HepG2 (cell line): ENCODE results near the gene FCER1G. TPM values are rescaled to one million over a fixed set of nuclear protein-coding genes. Genes with fewer than 3 reads are reported as not detected.

ENCODE experiments used
- HNRNPL ChIP-seq: fragments of 200-400 bp; formaldehyde crosslinking; IDR thresholded peaks from 2 replicates; pipeline ENCODE4 v1.6.1; 2017; ENCODE audit warnings: mild to moderate bottlenecking, low read depth, low read length
- NFKB2 ChIP-seq: sonication (generic); formaldehyde crosslinking; IDR thresholded peaks from 2 replicates; pipeline ENCODE4 v1.4.0; 2020; ENCODE audit warnings: missing genetic modification reagents, borderline replicate concordance
- SP5 ChIP-seq: IDR thresholded peaks from 2 replicates; pipeline ENCODE4 v1.6.1; 2016; ENCODE audit warnings: low read depth, borderline replicate concordance
- ZC3H13 ChIP-seq: sonication (generic); formaldehyde crosslinking; IDR thresholded peaks from 2 replicates; pipeline ENCODE4 v1.8.1; 2023; ENCODE audit warnings: mild to moderate bottlenecking, missing genetic modification reagents, moderate library complexity
- ZNF264 ChIP-seq: sonication (generic); formaldehyde crosslinking; IDR thresholded peaks from 2 replicates; pipeline ENCODE4 v1.4.0; 2020; ENCODE audit warnings: missing genetic modification reagents
- ZNF317 ChIP-seq: sonication (generic); formaldehyde crosslinking; IDR thresholded peaks from 2 replicates; pipeline ENCODE4 v1.5.0; 2020; ENCODE audit warnings: mild to moderate bottlenecking, missing genetic modification reagents
- ZNF510 ChIP-seq: sonication (generic); formaldehyde crosslinking; IDR thresholded peaks from 2 replicates; pipeline ENCODE4 v1.4.0; 2020; ENCODE audit warnings: low read depth, mild to moderate bottlenecking, missing genetic modification reagents
- ZNF564 ChIP-seq: sonication (generic); formaldehyde crosslinking; IDR thresholded peaks from 2 replicates; pipeline ENCODE4 v1.8.1; 2023; ENCODE audit warnings: mild to moderate bottlenecking, missing genetic modification reagents
- ZNF737 ChIP-seq: sonication (generic); formaldehyde crosslinking; IDR thresholded peaks from 2 replicates; pipeline ENCODE4 v1.5.0; 2020; ENCODE audit warnings: missing genetic modification reagents, mild to moderate bottlenecking, borderline replicate concordance
- ZNF775 ChIP-seq: sonication (generic); formaldehyde crosslinking; IDR thresholded peaks from 2 replicates; pipeline ENCODE4 v1.4.0; 2020; ENCODE audit warnings: missing genetic modification reagents, mild to moderate bottlenecking, moderate library complexity, borderline replicate concordance
- polyA plus RNA-seq, 8 experiments: library from polyadenylated mRNA; depleted of rRNA in 3 of 8; stranded (reverse) in 7 of 8; unstranded in 1 of 8; fragments of >200 nt; fragmentation: Illumina TruSeq in 4 of 8; extraction: Trizol in 4 of 8; gene quantifications; 2 replicates each; pipeline versions ENCODE4 v1.2.1 to v1.2.3, GENCODE V29; 2011 to 2016; ENCODE audit warnings: low read depth in 4 of 8, missing spikeins in 1 of 8, mixed read lengths in 1 of 8; ENCODE audit not compliant: insufficient read depth in 1 of 8
- total RNA-seq, 5 experiments: library from RNA; depleted of rRNA; stranded (reverse); fragments of >200 nt; fragmentation: Illumina TruSeq; extraction: Trizol; gene quantifications; 2 replicates each; pipeline ENCODE4 v1.2.3, GENCODE V29; 2016; ENCODE audit warnings: low read depth in 1 of 5
- TF ChIP-seq, protein P1 (sequence below): sonication (generic); formaldehyde crosslinking; IDR thresholded peaks from 2 replicates; pipeline ENCODE4 v1.4.0; 2020; ENCODE audit warnings: missing genetic modification reagents
- TF ChIP-seq, protein P2 (sequence below), 2 experiments: IDR thresholded peaks; 2 replicates each; pipeline ENCODE4 v1.6.1; 2011 to 2012; ENCODE audit warnings: low read length in 2 of 2, borderline replicate concordance in 1 of 2, low read depth in 1 of 2, mild to moderate bottlenecking in 1 of 2, moderate library complexity in 1 of 2
- TF ChIP-seq, protein P3 (sequence below): sonication (generic); formaldehyde crosslinking; IDR thresholded peaks from 2 replicates; pipeline ENCODE4 v1.5.0; 2020; ENCODE audit warnings: mild to moderate bottlenecking, missing genetic modification reagents
- TF ChIP-seq, protein P4 (sequence below): sonication (generic); formaldehyde crosslinking; IDR thresholded peaks from 2 replicates; pipeline ENCODE4 v1.5.1; 2020; ENCODE audit warnings: mild to moderate bottlenecking, moderate library complexity, missing genetic modification reagents

Gene FCER1G
- total and polyA plus RNA-seq, 2 of the 13 experiments (the other 11 are each of a cell fraction or from before 2014, with no cell fraction given) = 1.3 to 6.4 TPM

- TF ChIP-seq, protein P1, sequence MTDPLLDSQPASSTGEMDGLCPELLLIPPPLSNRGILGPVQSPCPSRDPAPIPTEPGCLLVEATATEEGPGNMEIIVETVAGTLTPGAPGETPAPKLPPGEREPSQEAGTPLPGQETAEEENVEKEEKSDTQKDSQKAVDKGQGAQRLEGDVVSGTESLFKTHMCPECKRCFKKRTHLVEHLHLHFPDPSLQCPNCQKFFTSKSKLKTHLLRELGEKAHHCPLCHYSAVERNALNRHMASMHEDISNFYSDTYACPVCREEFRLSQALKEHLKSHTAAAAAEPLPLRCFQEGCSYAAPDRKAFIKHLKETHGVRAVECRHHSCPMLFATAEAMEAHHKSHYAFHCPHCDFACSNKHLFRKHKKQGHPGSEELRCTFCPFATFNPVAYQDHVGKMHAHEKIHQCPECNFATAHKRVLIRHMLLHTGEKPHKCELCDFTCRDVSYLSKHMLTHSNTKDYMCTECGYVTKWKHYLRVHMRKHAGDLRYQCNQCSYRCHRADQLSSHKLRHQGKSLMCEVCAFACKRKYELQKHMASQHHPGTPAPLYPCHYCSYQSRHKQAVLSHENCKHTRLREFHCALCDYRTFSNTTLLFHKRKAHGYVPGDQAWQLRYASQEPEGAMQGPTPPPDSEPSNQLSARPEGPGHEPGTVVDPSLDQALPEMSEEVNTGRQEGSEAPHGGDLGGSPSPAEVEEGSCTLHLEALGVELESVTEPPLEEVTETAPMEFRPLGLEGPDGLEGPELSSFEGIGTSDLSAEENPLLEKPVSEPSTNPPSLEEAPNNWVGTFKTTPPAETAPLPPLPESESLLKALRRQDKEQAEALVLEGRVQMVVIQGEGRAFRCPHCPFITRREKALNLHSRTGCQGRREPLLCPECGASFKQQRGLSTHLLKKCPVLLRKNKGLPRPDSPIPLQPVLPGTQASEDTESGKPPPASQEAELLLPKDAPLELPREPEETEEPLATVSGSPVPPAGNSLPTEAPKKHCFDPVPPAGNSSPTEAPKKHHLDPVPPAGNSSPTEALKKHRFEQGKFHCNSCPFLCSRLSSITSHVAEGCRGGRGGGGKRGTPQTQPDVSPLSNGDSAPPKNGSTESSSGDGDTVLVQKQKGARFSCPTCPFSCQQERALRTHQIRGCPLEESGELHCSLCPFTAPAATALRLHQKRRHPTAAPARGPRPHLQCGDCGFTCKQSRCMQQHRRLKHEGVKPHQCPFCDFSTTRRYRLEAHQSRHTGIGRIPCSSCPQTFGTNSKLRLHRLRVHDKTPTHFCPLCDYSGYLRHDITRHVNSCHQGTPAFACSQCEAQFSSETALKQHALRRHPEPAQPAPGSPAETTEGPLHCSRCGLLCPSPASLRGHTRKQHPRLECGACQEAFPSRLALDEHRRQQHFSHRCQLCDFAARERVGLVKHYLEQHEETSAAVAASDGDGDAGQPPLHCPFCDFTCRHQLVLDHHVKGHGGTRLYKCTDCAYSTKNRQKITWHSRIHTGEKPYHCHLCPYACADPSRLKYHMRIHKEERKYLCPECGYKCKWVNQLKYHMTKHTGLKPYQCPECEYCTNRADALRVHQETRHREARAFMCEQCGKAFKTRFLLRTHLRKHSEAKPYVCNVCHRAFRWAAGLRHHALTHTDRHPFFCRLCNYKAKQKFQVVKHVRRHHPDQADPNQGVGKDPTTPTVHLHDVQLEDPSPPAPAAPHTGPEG = no peak
- TF ChIP-seq NFKB2 (CRISPR knock-in tag) (peak; percentile 56; the same call in 1 of the 2 replicates), ZNF317 (CRISPR knock-in tag) (no peak), ZNF510 (CRISPR knock-in tag) (0 out of 2 replicates have a peak, but pooled peaks have one; percentile 53), ZNF564 (CRISPR knock-in tag) (no peak), ZNF775 (CRISPR knock-in tag) (no peak; the same call in 1 of the 2 replicates), ZNF737 (CRISPR knock-in tag) (no peak), SP5 (no peak), ZC3H13 (CRISPR knock-in tag) (no peak), ZNF264 (CRISPR knock-in tag) (no peak), HNRNPL (0 out of 2 replicates have a peak, but pooled peaks have one; percentile 47)
- TF ChIP-seq, protein P2, sequence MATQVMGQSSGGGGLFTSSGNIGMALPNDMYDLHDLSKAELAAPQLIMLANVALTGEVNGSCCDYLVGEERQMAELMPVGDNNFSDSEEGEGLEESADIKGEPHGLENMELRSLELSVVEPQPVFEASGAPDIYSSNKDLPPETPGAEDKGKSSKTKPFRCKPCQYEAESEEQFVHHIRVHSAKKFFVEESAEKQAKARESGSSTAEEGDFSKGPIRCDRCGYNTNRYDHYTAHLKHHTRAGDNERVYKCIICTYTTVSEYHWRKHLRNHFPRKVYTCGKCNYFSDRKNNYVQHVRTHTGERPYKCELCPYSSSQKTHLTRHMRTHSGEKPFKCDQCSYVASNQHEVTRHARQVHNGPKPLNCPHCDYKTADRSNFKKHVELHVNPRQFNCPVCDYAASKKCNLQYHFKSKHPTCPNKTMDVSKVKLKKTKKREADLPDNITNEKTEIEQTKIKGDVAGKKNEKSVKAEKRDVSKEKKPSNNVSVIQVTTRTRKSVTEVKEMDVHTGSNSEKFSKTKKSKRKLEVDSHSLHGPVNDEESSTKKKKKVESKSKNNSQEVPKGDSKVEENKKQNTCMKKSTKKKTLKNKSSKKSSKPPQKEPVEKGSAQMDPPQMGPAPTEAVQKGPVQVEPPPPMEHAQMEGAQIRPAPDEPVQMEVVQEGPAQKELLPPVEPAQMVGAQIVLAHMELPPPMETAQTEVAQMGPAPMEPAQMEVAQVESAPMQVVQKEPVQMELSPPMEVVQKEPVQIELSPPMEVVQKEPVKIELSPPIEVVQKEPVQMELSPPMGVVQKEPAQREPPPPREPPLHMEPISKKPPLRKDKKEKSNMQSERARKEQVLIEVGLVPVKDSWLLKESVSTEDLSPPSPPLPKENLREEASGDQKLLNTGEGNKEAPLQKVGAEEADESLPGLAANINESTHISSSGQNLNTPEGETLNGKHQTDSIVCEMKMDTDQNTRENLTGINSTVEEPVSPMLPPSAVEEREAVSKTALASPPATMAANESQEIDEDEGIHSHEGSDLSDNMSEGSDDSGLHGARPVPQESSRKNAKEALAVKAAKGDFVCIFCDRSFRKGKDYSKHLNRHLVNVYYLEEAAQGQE (IDR thresholded peaks at IDR 0.05; ENCODE audit: borderline replicate concordance in 1 of 2, low read depth in 1 of 2, low read length in 2 of 2) = peak in 1 of 2 experiments; percentile 72; a peak in 1 of 4 replicates
- TF ChIP-seq, protein P3, sequence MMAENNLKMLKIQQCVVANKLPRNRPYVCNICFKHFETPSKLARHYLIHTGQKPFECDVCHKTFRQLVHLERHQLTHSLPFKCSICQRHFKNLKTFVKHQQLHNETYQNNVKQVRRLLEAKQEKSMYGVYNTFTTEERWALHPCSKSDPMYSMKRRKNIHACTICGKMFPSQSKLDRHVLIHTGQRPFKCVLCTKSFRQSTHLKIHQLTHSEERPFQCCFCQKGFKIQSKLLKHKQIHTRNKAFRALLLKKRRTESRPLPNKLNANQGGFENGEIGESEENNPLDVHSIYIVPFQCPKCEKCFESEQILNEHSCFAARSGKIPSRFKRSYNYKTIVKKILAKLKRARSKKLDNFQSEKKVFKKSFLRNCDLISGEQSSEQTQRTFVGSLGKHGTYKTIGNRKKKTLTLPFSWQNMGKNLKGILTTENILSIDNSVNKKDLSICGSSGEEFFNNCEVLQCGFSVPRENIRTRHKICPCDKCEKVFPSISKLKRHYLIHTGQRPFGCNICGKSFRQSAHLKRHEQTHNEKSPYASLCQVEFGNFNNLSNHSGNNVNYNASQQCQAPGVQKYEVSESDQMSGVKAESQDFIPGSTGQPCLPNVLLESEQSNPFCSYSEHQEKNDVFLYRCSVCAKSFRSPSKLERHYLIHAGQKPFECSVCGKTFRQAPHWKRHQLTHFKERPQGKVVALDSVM (CRISPR knock-in tag) = no peak
- TF ChIP-seq, protein P4, sequence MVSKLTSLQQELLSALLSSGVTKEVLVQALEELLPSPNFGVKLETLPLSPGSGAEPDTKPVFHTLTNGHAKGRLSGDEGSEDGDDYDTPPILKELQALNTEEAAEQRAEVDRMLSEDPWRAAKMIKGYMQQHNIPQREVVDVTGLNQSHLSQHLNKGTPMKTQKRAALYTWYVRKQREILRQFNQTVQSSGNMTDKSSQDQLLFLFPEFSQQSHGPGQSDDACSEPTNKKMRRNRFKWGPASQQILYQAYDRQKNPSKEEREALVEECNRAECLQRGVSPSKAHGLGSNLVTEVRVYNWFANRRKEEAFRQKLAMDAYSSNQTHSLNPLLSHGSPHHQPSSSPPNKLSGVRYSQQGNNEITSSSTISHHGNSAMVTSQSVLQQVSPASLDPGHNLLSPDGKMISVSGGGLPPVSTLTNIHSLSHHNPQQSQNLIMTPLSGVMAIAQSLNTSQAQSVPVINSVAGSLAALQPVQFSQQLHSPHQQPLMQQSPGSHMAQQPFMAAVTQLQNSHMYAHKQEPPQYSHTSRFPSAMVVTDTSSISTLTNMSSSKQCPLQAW (CRISPR knock-in tag) = peak; percentile 91
Observed at GRCh38 chr1:161201836-161202712, 13.0 kb upstream of the FCER1G start, which contains the start of gene NDUFS2 (continued).
